Right lung (tissue), 5 donors: ENCODE measurements around the gene SPATA3. TPM values are rescaled to one million over a fixed set of nuclear protein-coding genes. Genes with fewer than 3 reads are reported as not detected.
"Not testable (repeated sequence)": the region's sequence is repeated elsewhere in the genome, so short reads cannot be mapped to it uniquely, and the experiment has no call there.

Source experiments
- DNase-seq, 2 donors: peaks; one replicate each; pipeline ENCODE4 v3.0.0-alpha.2; 2013
- polyA plus RNA-seq, 5 donors: library from polyadenylated mRNA; unstranded; fragments of 120-200 nt; gene quantifications; one replicate each; pipeline versions ENCODE4 v1.2.1 to v1.2.3, GENCODE V29; 2013; ENCODE audit warnings: inconsistent platforms in 1 of 5, low replicate concordance in 1 of 5; ENCODE audit not compliant: insufficient read length in 5 of 5, insufficient read depth in 1 of 5

SPATA3 gene
- polyA plus RNA-seq, 5 donors: not detected

- DNase-seq: not testable (repeated sequence)
Observed at GRCh38 chr2:231025059-231025458, 29.1 kb downstream of the SPATA3 start.

GRCh38 chr2:231028889-231029288 lies 33.0 kb downstream of the SPATA3 start:
- no peak for DNase-seq

- no peak for DNase-seq
Observed at GRCh38 chr2:231029563-231029962, 33.6 kb downstream of the SPATA3 start.

GRCh38 chr2:231030725-231031124 lies 34.8 kb downstream of the SPATA3 start:
- no peak for DNase-seq

- DNase-seq: no peak
Observed at GRCh38 chr2:231032575-231033140, 36.7 kb downstream of the SPATA3 start.

- no peak for DNase-seq
Observed at GRCh38 chr2:231033147-231034132, 37.5 kb downstream of the SPATA3 start.

GRCh38 chr2:231034291-231034882 lies 38.5 kb downstream of the SPATA3 start:
- no peak for DNase-seq

GRCh38 chr2:231036131-231036530 lies 40.2 kb downstream of the SPATA3 start:
- DNase-seq: no peak

- DNase-seq: no peak
Observed at GRCh38 chr2:231036578-231037106, 40.7 kb downstream of the SPATA3 start.

GRCh38 chr2:231037202-231037730 lies 41.3 kb downstream of the SPATA3 start, which contains the start of gene C2orf72:
TSS of gene C2orf72 (plus strand) at chr2:231037523. CDS start at chr2:231037566, 43 bp downstream.
- DNase-seq: no peak

- no peak for DNase-seq
Observed at GRCh38 chr2:231037731-231038482, 42.0 kb downstream of the SPATA3 start.

- no peak for DNase-seq
Observed at GRCh38 chr2:231038483-231039293, 42.8 kb downstream of the SPATA3 start.

- no peak for DNase-seq
Observed at GRCh38 chr2:231039294-231039664, 43.4 kb downstream of the SPATA3 start.

- DNase-seq: no peak
Observed at GRCh38 chr2:231039821-231040364, 44.0 kb downstream of the SPATA3 start.

- no peak for DNase-seq
Observed at GRCh38 chr2:231041061-231041689, 45.3 kb downstream of the SPATA3 start.

GRCh38 chr2:231043796-231044195 lies 47.9 kb downstream of the SPATA3 start:
- no peak for DNase-seq

GRCh38 chr2:231046916-231047273 lies 51.0 kb downstream of the SPATA3 start:
- DNase-seq: no peak

- DNase-seq: no peak
Observed at GRCh38 chr2:231047274-231047922, 51.5 kb downstream of the SPATA3 start.
